PC-3 (cell line): ENCODE data around the gene FAM72B. TPM values are rescaled to one million over a fixed set of nuclear protein-coding genes. Genes with fewer than 3 reads are reported as not detected.
"Not testable (repeated sequence)": the region's sequence is repeated elsewhere in the genome, so short reads cannot be mapped to it uniquely, and the experiment has no call there.

Source experiments
- ATAC-seq: fragments of 200-7000 bp; cut with Tn5 transposase; 2 replicates; pipeline ENCODE4 v1.9.1; 2020; ENCODE audit warnings: mild to moderate bottlenecking, moderate library complexity
- BruUV-seq: library from RNA; stranded (reverse); fragments of 400-500 nt; replicated peaks from 2 replicates; lab custom pipeline; 2021; lab: Mats Ljungman, UMichigan
- CTCF ChIA-PET: fragments of 300-600 bp; sonication (Branson Sonifier 250); formaldehyde crosslinking; loops from one replicate; lab custom pipeline; 2022; ENCODE audit warnings: antibody characterized with exemption; lab: Charles Lee
- POLR2A ChIA-PET: fragments of 300-600 bp; sonication (Branson Sonifier 250); formaldehyde crosslinking; loops from one replicate; lab custom pipeline; 2022; ENCODE audit warnings: antibody characterized with exemption; ENCODE audit not compliant: unreplicated experiment; lab: Charles Lee
- DNase-seq: peaks from one replicate; pipeline ENCODE4 v3.0.0-alpha.2; 2015
- H2AFZ ChIP-seq: fragments of 300-600 bp; sonication (generic); 2 replicates; pipeline ENCODE4 v1.6.0; 2016; ENCODE audit warnings: antibody characterized with exemption, low read length
- H3F3A ChIP-seq: fragments of 300-600 bp; sonication (generic); one replicate; pipeline ENCODE4 v1.6.0; 2017; ENCODE audit warnings: antibody characterized with exemption, low read length, control low read depth, mild to moderate bottlenecking; ENCODE audit not compliant: unreplicated experiment
- H3K27ac ChIP-seq: fragments of 300-600 bp; sonication (generic); 2 replicates; pipeline ENCODE4 v1.5.1; 2016; ENCODE audit warnings: mild to moderate bottlenecking, low read length
- H3K27me3 ChIP-seq: fragments of 300-600 bp; sonication (generic); 2 replicates; pipeline ENCODE4 v1.6.1; 2016; ENCODE audit warnings: low read length, mixed read lengths
- H3K36me3 ChIP-seq: fragments of 300-600 bp; sonication (generic); 2 replicates; pipeline ENCODE4 v1.6.1; 2016; ENCODE audit warnings: low read depth, mixed run types, low read length, mixed read lengths
- H3K4me1 ChIP-seq: fragments of 300-600 bp; sonication (generic); 2 replicates; pipeline ENCODE4 v1.5.1; 2016; ENCODE audit warnings: low read length; ENCODE audit not compliant: insufficient read depth
- H3K4me2 ChIP-seq: fragments of 300-600 bp; sonication (generic); 2 replicates; pipeline ENCODE4 v1.6.0; 2016; ENCODE audit warnings: low read length
- H3K4me3 ChIP-seq: fragments of 300-600 bp; sonication (generic); 2 replicates; pipeline ENCODE4 v1.5.1; 2016; ENCODE audit warnings: mild to moderate bottlenecking, low read length, mixed read lengths
- H3K79me2 ChIP-seq: fragments of 300-600 bp; sonication (generic); 2 replicates; pipeline ENCODE4 v1.6.1; 2017; ENCODE audit warnings: low read length, mixed read lengths
- H3K9ac ChIP-seq: fragments of 300-600 bp; sonication (generic); 2 replicates; pipeline ENCODE4 v1.6.0; 2016; ENCODE audit warnings: mild to moderate bottlenecking, low read length
- H3K9me2 ChIP-seq: fragments of 300-600 bp; sonication (generic); replicated peaks from 2 replicates; pipeline ENCODE4 v1.6.1; 2016; ENCODE audit warnings: mixed run types, low read length, mixed read lengths
- H3K9me3 ChIP-seq: fragments of 300-600 bp; sonication (generic); 2 replicates; pipeline ENCODE4 v1.6.1; 2016; ENCODE audit warnings: low read length, mixed read lengths
- H4K20me1 ChIP-seq: fragments of 300-600 bp; sonication (generic); 2 replicates; pipeline ENCODE4 v1.6.1; 2016; ENCODE audit warnings: low read length, mixed read lengths
- intact Hi-C: fragments of 100-400 bp; cut with micrococcal nuclease; formaldehyde crosslinking; loops from 2 replicates; pipeline ENCODE4 v1.9.0; 2023
- total RNA-seq: library from RNA; depleted of rRNA; stranded (reverse); fragments of >200 nt; gene quantifications from 2 replicates; pipeline ENCODE4 v1.2.3, GENCODE V29; 2014

The FAM72B gene
- total RNA-seq, 1 experiment from 2014 or later: 11.6 TPM

- H4K20me1 ChIP-seq, H3K9ac ChIP-seq, ATAC-seq, H2AFZ ChIP-seq, intact Hi-C loops, CTCF ChIA-PET, H3F3A ChIP-seq, H3K27ac ChIP-seq, H3K4me1 ChIP-seq, H3K36me3 ChIP-seq, H3K4me3 ChIP-seq, H3K9me3 ChIP-seq, BruUV-seq, H3K79me2 ChIP-seq, H3K9me2 ChIP-seq, DNase-seq, H3K4me2 ChIP-seq, H3K27me3 ChIP-seq, POLR2A ChIA-PET: not testable (repeated sequence)
These were observed 2.1 kb upstream of the FAM72B start for GRCh38 chr1:121186191-121186590.

- CTCF ChIA-PET, H4K20me1 ChIP-seq, H3K27ac ChIP-seq, H3K9me2 ChIP-seq, H3K4me2 ChIP-seq, H3K36me3 ChIP-seq, H3K9ac ChIP-seq, H2AFZ ChIP-seq, BruUV-seq, H3K9me3 ChIP-seq, intact Hi-C loops, DNase-seq, H3F3A ChIP-seq, H3K79me2 ChIP-seq, H3K27me3 ChIP-seq, POLR2A ChIA-PET, H3K4me3 ChIP-seq, H3K4me1 ChIP-seq: not testable (repeated sequence)
- ATAC-seq: peak; percentile 26
These were observed 1.1 kb upstream of the FAM72B start for GRCh38 chr1:121185140-121185708.

GRCh38 chr1:121183867-121184266, 273 bp downstream of the FAM72B start:
- Histone ChIP-seq H3K9ac (peak overlapping the region; percentile 33; the same call in 1 of the 2 replicates), H3K4me3 (peak overlapping the region; percentile 66), H3K4me2 (peak overlapping the region; percentile 61; the same call in 1 of the 2 replicates), H2AFZ (peak overlapping the region; percentile 50; the same call in 1 of the 2 replicates), H3K27ac (0 out of 2 replicates have a peak overlapping the region, but pooled peaks have one; percentile 32)
- H3K36me3 ChIP-seq, BruUV-seq, H3K4me1 ChIP-seq, H3K27me3 ChIP-seq, H3K79me2 ChIP-seq, H3K9me2 ChIP-seq, H3F3A ChIP-seq, CTCF ChIA-PET, H3K9me3 ChIP-seq, H4K20me1 ChIP-seq, intact Hi-C loops, POLR2A ChIA-PET: not testable (repeated sequence)
- DNase-seq (peak; percentile 1), ATAC-seq (peak; percentile 7)

GRCh38 chr1:121178197-121178596, 5.9 kb downstream of the FAM72B start:
- DNase-seq, H3K36me3 ChIP-seq, H3K9me3 ChIP-seq, H3K4me1 ChIP-seq, intact Hi-C loops, H3K79me2 ChIP-seq, BruUV-seq, H4K20me1 ChIP-seq, H3K27ac ChIP-seq, H3K4me2 ChIP-seq, POLR2A ChIA-PET, CTCF ChIA-PET, H3K9ac ChIP-seq, H2AFZ ChIP-seq, H3K27me3 ChIP-seq, H3K4me3 ChIP-seq, H3F3A ChIP-seq, H3K9me2 ChIP-seq: not testable (repeated sequence)
- peak; percentile 81 for ATAC-seq

- H3K27me3 ChIP-seq, H3K9ac ChIP-seq, ATAC-seq, POLR2A ChIA-PET, H3K27ac ChIP-seq, H3F3A ChIP-seq, BruUV-seq, H3K4me3 ChIP-seq, intact Hi-C loops, H3K9me2 ChIP-seq, H3K9me3 ChIP-seq, H4K20me1 ChIP-seq, H2AFZ ChIP-seq, H3K4me1 ChIP-seq, DNase-seq, CTCF ChIA-PET, H3K36me3 ChIP-seq, H3K79me2 ChIP-seq, H3K4me2 ChIP-seq: not testable (repeated sequence)
These were observed 7.5 kb downstream of the FAM72B start for GRCh38 chr1:121176649-121177048.

GRCh38 chr1:121168152-121168668, 15.9 kb downstream of the FAM72B start:
- intact Hi-C loops, H3K9ac ChIP-seq, H3K9me3 ChIP-seq, DNase-seq, BruUV-seq, H4K20me1 ChIP-seq, H3K79me2 ChIP-seq, H3K4me3 ChIP-seq, H3K36me3 ChIP-seq, H3K4me1 ChIP-seq, POLR2A ChIA-PET, H2AFZ ChIP-seq, H3K27ac ChIP-seq, H3K27me3 ChIP-seq, CTCF ChIA-PET, H3K4me2 ChIP-seq, ATAC-seq, H3F3A ChIP-seq, H3K9me2 ChIP-seq: not testable (repeated sequence)
